Stimulated activated CD8-positive, alpha-beta memory T cell treated with anti-CD3 and anti-CD28 coated beads, Interleukin-7, amount 100 ng/mL, for 1 hour (primary cell): Measurements from ENCODE around the gene KLHL41.

Experiments
- DNase-seq, 2 donors: peaks; one replicate each; pipeline ENCODE4 v3.0.0-alpha.2; 2020; ENCODE audit warnings: low read depth in 2 of 2

KLHL41 gene

GRCh38 chr2:169509298-169509885 lies at the start of gene KLHL41:
TSS of gene KLHL41 (plus strand) at chr2:169509702. CDS start at chr2:169509779, 77 bp downstream.
- DNase-seq, result no peak

GRCh38 chr2:169461143-169461542 lies 48.4 kb upstream of the KLHL41 start:
- no peak for DNase-seq

- no peak for DNase-seq
Observed at GRCh38 chr2:169462896-169463695, 46.4 kb upstream of the KLHL41 start.

- no peak for DNase-seq
Observed at GRCh38 chr2:169464466-169464865, 45.0 kb upstream of the KLHL41 start.

- DNase-seq, result no peak
Observed at GRCh38 chr2:169464882-169465281, 44.6 kb upstream of the KLHL41 start.

- no peak for DNase-seq
Observed at GRCh38 chr2:169468841-169469240, 40.7 kb upstream of the KLHL41 start.

- DNase-seq, result no peak
Observed at GRCh38 chr2:169469952-169470572, 39.4 kb upstream of the KLHL41 start.

- DNase-seq, result no peak
Observed at GRCh38 chr2:169472249-169472648, 37.3 kb upstream of the KLHL41 start.

GRCh38 chr2:169476459-169476858 lies 33.0 kb upstream of the KLHL41 start:
- DNase-seq, result no peak

- no peak for DNase-seq
Observed at GRCh38 chr2:169478339-169478738, 31.2 kb upstream of the KLHL41 start.

- DNase-seq, result no peak
Observed at GRCh38 chr2:169478745-169479256, 30.7 kb upstream of the KLHL41 start.

GRCh38 chr2:169479257-169480078 lies 30.0 kb upstream of the KLHL41 start, which contains the start of gene BBS5:
TSS of gene BBS5 (plus strand) at chr2:169479494. CDS start at chr2:169479554, 60 bp downstream.
- peak; percentile 26 to 43 for DNase-seq

- no peak for DNase-seq
Observed at GRCh38 chr2:169480079-169480465, 29.4 kb upstream of the KLHL41 start.

GRCh38 chr2:169485650-169486138 lies 23.8 kb upstream of the KLHL41 start:
- DNase-seq, result no peak

GRCh38 chr2:169486487-169486886 lies 23.0 kb upstream of the KLHL41 start:
- DNase-seq, result no peak

- DNase-seq, result no peak
Observed at GRCh38 chr2:169490834-169491233, 18.7 kb upstream of the KLHL41 start.

GRCh38 chr2:169491378-169491777 lies 18.1 kb upstream of the KLHL41 start:
- DNase-seq, result no peak

- DNase-seq, result no peak
Observed at GRCh38 chr2:169493360-169493759, 16.1 kb upstream of the KLHL41 start.

- DNase-seq, result no peak
Observed at GRCh38 chr2:169495310-169495928, 14.1 kb upstream of the KLHL41 start.

- DNase-seq, result no peak
Observed at GRCh38 chr2:169504651-169505050, 4.9 kb upstream of the KLHL41 start.

GRCh38 chr2:169507698-169508097 lies 1.8 kb upstream of the KLHL41 start:
- DNase-seq, result no peak
